Smooth muscle cell of the brain vasculature (primary cell): ENCODE data around the gene ARHGAP32.

ENCODE experiments used
- DNase-seq: peaks from one replicate; pipeline ENCODE4 v3.0.0-alpha.2; 2012; ENCODE audit warnings: low read depth, low spot score

Gene ARHGAP32

GRCh38 chr11:129192150-129192549 lies at the start of gene ARHGAP32:
Gene ARHGAP32, minus strand, starts transcription at chr11:129192325. Its CDS starts 127 bp downstream, at chr11:129192198.
- no peak for DNase-seq

- no peak for DNase-seq
These were observed 47.1 kb upstream of the ARHGAP32 start for GRCh38 chr11:129239207-129239606.

- no peak for DNase-seq
These were observed 45.9 kb upstream of the ARHGAP32 start for GRCh38 chr11:129237880-129238638.

- no peak for DNase-seq
These were observed 45.3 kb upstream of the ARHGAP32 start for GRCh38 chr11:129237456-129237855.

DNA sequence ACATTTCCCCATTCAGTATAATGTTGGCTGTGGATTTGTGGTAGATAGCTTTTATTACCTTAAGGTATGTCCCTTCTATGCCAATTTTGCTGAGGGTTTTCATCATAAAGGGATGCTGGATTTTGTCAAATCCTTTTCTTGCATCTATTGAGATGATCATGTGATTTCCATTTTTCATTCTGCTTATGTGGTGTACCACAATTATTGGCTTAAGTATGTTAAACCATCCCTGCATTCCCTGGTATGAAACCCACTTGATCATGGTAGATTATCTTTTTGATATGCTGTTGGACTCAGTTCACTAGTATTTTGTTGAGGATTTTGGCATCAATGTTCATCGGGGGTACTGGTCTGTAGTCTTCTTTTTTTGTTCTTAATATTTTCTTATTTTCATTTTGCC lies 44.7 kb upstream of the ARHGAP32 start:
- DNase-seq = no peak

DNA sequence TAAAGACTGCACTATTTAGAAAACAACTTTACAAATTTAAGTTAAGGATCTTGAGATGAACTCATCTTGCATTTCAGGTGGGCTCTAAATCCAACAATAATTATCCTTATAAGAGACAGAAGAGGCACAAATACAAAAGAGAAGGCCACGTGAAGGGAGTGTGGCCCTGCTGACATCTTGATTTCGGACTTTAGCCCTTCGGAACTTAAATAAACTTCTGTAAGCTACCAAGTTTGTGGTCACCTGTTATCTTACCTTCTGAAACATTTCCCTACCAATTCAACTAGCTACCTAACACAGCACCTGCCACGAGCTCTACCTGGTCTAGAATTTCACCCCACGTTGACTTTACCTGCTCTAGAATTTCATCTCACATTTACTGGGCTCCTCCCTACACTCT lies 42.9 kb upstream of the ARHGAP32 start:
- DNase-seq = no peak

DNA sequence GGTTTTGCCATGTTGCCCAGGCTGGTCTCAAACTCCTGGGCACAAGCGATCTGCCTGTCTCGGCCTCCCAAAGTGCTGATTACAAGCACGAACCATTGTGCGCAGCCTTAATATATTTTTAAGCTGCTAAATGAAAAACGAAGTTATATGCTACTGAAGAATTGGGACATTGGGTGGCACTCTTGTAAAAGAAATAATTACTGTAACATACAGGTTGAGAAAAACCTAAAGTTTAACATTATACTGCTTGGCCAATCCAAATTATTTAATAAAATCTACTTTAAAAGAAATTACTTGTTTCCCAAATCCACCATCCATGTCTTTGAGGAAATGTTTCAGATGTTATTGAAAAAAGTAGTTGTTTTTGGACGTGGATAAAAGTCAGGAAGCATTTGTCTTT lies 37.9 kb upstream of the ARHGAP32 start:
- DNase-seq = no peak

GRCh38 chr11:129226207-129226798 lies 34.2 kb upstream of the ARHGAP32 start:
- no peak for DNase-seq

GRCh38 chr11:129225190-129225589 lies 33.1 kb upstream of the ARHGAP32 start:
- no peak for DNase-seq

DNA sequence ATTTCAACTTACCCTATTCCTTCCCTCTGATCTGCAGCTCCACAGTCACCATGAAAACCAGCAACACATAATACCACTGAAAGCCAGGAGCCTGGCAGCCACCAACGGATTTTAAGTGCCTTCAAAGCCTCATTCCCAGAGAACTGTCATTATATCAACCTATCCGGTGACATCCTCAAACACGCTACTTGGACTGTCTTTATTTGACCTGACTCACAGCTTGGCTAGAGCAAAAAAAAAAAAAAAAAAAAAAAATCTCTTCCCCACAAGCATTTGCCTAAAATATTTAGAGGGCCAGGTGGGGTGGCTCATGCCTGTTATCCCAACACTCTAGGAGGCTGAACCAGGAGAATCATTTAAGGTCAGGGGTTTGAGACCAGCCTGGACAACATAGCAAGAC lies 32.4 kb upstream of the ARHGAP32 start:
- DNase-seq = no peak

- no peak for DNase-seq
These were observed 31.6 kb upstream of the ARHGAP32 start for GRCh38 chr11:129223701-129224149.

DNA sequence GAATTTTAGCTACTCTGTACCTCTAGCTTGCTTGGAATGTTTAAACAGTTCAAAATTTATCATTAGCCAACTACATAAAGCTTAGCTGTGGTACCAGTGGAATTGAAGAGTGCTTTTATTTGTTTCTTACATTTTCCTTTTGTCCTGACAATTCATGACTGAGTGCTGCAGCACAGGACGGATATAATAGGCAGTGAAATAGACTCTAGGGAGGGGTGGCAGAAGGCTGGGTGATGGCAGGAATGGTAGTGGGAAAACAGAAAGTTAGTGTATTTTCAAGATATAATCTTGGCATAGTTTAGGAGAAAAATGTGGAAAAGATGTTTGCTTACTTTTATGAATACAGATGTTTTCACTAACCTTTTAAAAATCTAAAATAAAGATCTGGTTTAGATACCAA lies 31.1 kb upstream of the ARHGAP32 start:
- DNase-seq = no peak

DNA sequence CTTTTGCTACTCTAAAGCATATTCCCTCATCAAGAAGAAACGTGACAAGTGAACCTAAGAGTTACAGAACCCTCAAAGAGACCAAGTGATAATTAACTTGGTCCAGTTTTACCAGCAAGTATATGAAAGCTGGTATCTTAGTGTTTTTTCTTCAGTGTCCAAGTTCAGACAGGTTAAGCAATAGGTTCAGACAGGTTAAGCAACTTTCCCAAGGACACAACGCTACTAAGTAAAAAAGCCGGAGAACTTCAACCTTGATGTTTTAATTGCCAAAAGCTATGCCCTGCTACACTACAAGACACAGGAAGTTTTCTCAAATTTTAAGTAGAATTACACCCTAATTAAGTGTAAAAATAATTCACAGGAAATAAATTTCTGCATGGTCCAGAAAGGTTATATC lies 30.0 kb upstream of the ARHGAP32 start:
- DNase-seq = no peak

- DNase-seq = no peak
These were observed 23.6 kb upstream of the ARHGAP32 start for GRCh38 chr11:129215506-129216245.

- DNase-seq = no peak
These were observed 22.7 kb upstream of the ARHGAP32 start for GRCh38 chr11:129214710-129215295.

DNA sequence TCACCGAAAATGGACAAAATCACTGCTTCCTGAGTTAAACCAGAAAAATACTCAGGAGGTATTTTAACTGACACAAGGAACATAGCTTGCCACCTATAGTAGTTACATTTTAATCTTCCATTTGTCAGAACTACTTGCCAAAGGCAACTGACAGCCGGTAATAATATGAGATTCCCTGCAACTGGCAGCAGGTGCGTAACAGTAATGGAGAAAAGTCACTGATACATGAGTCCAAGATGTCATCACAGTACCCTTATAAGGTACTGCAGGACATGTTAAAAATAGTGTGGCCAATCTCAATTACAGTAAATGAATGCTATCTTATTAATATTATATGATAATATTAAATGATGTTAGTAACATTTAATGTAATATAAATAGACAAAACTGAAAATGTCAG lies 21.1 kb upstream of the ARHGAP32 start:
- DNase-seq = no peak

DNA sequence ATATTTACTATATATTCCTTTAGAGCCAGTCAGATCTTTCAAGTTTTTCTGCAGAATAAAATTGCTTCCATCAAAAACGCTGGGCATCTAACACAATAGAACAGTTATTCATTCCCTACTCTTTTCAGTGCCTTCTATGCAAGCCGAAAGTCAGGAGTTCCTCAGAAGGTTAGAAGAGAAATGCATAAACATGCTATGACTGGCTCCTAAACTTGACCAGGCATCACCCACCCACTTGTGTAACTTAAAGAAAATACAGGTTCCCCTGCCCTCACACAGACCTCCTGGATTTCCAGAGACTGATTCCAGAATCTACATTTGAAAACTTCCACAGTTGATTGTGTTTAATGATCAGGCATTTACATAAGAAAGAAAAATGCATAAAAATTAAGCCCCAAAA lies 19.3 kb upstream of the ARHGAP32 start:
- no peak for DNase-seq

DNA sequence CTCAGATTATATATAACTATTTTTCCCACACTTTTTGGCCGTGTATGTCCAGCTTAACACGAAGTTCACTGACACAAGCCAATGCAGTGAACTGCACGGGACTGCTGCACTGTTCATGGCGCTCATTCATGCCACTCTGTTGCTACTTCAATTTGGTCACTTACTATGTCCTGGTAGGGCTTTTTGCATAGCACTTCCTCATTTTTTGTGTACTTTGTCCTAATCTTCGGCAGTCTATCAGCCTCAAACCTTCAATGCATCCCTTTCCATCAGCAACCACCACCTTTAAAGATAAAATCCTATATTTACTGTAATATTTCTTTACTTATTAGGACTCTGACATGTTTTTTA lies 18.7 kb upstream of the ARHGAP32 start:
- DNase-seq = no peak

- no peak for DNase-seq
These were observed 18.0 kb upstream of the ARHGAP32 start for GRCh38 chr11:129209891-129210830.

DNA sequence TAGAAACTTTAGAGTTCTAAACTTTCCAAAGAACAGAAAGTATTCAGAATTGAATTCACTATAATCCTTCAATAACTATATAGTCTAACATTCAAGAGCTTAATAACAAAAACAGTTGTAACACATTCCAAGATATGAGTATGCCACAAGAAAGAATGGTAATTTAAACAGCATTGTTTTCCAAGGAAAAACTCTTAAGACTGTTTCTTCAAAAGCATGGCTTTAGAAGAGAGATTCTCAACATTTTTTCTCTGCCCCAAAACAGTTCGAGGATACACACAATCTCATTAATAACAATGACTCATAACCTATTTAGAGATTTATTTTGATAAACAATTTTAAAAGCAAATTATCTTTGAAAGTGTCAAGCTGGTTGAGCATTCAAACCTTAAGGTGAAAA lies 16.7 kb upstream of the ARHGAP32 start:
- DNase-seq = no peak

DNA sequence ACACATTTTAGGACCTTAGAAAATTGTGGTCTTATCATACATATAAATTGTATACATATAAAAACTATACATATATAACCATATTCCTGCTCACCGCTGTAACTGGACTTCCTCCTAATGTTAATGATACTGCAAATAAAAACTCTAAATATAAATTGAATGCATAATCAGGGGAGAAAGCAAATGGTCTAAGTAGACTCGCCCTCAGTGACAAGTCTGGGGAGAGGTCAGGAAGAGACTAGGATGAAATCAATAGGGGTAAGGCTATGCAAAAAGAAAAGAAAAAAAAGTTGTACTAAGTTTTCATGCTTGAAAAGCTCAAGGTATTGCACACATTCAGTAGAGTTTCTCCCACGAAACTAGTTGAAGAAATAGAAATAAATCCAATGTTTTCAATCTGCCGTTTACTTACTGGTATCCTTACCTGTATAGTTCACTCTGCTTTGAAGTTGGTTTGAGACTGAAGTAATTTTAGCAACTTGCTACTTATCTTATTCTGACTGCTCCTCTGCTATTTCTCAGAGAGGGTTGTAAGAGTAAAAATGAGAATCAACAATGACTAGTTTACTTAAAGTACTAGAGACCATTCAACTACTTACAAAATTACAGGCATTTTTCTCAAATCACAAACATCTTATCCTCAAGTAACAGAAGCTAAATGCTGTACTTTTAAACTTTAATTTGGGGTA lies 12.2 kb upstream of the ARHGAP32 start:
- DNase-seq = no peak
